Activated CD8-positive, alpha-beta memory T cell treated with anti-CD3 and anti-CD28 coated beads, Interleukin-2, amount 50 U/mL, for 24 hours (primary cell): Measurements from ENCODE around the gene PMVK.
A peak's percentile ranks its signal among the peaks of the same experiment; 100 is the strongest.
"Not testable (repeated sequence)": the region's sequence is repeated elsewhere in the genome, so short reads cannot be mapped to it uniquely, and the experiment has no call there.

Experiments used
- DNase-seq: peaks from one replicate; pipeline ENCODE4 v3.0.0-alpha.2; 2020; ENCODE audit errors: extremely low read depth

PMVK gene

GRCh38 chr1:154936555-154937084 lies at the start of gene PMVK:
TSS of gene PMVK (minus strand) at chr1:154936719. CDS start at chr1:154936685, 34 bp downstream.
- peak; percentile 93 for DNase-seq

DNA sequence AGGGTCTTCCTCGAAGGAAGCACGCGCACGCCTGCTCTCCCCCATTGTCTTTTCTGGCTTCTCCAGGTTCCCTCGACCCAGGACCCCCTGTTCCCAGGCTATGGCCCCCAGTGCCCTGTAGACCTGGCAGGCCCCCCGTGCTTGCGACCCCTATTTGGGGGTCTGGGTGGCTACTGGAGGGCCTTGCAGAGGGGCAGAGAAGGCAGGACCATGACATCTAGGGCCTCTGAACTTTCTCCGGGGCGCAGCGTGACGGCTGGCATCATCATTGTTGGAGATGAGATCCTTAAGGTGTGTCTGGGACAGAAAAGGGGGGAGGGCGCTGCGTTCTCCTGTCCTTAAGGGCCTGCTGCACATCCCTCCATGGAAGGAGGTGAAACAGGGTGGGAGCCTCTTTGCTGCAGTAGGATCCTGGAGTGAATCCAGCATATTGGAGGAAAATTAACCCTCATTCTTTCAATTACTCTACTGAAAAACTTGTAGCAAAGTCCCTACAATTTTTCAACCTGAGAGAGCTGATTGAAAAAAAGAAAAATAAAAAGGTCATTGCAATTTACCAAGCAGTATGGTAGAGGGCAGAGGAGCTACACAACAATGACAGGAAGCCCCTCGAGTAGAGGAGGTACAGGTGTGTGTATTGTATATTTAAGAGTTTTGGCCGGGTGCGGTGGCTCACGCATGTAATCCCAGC lies 47.4 kb upstream of the PMVK start:
- DNase-seq, result no peak

DNA sequence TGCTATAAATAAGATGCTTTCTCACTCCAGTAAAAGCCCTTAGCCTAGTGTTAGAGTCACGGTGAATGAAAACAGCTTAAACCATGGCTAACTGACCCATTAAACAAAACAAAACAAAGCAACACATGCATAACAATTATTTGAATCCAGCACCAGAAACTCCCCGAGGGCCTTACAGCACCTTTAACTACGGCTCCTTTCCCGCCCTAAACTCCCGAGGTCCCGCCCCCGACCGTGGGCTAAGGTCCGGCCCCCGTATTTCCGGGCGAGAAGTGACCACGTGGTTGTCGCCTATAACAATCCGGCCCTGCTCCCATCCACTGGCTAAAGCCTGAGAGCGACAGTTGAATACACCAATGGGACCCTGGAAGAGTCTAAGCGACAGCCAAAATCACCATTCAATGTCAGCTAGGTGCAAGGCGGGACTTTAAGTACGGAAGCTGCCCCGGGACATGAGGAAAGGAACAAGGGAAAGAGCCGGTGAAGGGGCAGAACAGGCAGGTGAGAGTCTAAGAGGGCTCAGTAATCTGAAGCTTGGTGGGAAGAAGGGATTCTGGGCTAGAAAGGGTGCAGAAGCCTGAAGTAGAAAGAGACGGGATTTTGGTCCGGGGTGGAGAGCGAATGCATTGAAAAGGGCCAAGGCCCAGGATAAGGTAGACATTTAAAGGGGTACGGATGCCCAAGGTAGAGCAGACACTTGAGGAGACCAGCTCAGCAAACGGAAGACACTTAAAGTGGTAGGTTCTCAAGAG lies 46.6 kb upstream of the PMVK start, which contains the start of gene FLAD1:
FLAD1 (plus strand) TSS at position 448 of the 752 bp plus-strand sequence. CDS start 351 bp downstream, outside the sequence.
- peak; percentile 93 for DNase-seq

GRCh38 chr1:154982341-154982740 lies 45.8 kb upstream of the PMVK start:
- DNase-seq, result no peak

- no peak for DNase-seq
These were observed 41.8 kb upstream of the PMVK start for GRCh38 chr1:154978360-154978759.

GRCh38 chr1:154977762-154978161 lies 41.2 kb upstream of the PMVK start:
- DNase-seq, result not testable (repeated sequence)

- no peak for DNase-seq
These were observed 39.0 kb upstream of the PMVK start for GRCh38 chr1:154975409-154976059.

DNA sequence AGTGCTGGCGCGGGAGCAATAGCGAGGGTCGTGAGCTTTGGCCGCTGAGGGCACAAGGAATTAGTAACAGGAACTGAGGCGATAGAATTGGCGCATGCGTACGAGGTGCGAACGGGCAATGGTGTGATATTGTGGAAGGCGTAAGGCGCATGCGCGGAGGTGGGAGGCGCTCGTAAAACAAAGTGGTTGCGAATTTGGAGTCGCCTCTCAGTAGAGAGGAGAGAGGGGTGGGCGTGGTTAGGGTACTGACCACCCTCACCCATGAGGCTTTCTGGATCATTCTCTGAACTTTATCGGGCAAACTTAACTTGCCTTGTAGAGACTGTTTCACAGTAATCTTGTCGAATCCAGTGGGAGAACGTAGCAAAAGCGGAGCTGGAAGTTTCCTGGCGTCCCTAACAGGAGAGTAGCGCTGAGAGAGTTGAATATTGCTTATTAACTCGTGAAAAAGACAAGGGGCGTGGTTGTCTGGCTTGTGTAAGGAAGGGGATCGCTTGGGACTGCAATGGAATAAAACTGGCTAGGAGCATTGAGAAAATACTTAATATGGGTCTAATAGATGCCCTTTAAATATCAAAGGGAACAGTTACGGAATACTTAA lies 38.4 kb upstream of the PMVK start:
- peak; percentile 87 for DNase-seq

GRCh38 chr1:154974102-154974807 lies 37.7 kb upstream of the PMVK start, which contains the start of gene CKS1B:
TSS of gene CKS1B (plus strand) at chr1:154974681. CDS start at chr1:154974746, 65 bp downstream.
- DNase-seq, result peak; percentile 89

GRCh38 chr1:154973344-154974101 lies 37.0 kb upstream of the PMVK start:
- DNase-seq, result peak; percentile 90

- DNase-seq, result no peak
These were observed 36.2 kb upstream of the PMVK start for GRCh38 chr1:154972517-154973343.

DNA sequence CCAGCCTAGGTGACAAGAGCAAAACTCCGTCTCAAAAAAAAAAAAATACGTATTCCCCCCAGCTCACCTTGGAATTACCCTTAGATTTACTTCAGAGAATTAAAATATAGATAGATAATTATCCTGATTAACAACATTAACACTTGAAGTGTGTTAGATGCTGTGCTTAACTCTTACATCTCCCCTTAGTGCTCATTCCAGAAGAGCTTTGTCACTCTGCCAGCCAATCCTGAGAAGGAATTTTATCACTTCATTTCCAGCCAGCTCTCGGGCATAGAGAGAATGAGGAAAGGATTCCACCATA lies 35.6 kb upstream of the PMVK start:
- DNase-seq, result no peak

GRCh38 chr1:154971341-154971998 lies 35.0 kb upstream of the PMVK start:
- DNase-seq, result no peak

DNA sequence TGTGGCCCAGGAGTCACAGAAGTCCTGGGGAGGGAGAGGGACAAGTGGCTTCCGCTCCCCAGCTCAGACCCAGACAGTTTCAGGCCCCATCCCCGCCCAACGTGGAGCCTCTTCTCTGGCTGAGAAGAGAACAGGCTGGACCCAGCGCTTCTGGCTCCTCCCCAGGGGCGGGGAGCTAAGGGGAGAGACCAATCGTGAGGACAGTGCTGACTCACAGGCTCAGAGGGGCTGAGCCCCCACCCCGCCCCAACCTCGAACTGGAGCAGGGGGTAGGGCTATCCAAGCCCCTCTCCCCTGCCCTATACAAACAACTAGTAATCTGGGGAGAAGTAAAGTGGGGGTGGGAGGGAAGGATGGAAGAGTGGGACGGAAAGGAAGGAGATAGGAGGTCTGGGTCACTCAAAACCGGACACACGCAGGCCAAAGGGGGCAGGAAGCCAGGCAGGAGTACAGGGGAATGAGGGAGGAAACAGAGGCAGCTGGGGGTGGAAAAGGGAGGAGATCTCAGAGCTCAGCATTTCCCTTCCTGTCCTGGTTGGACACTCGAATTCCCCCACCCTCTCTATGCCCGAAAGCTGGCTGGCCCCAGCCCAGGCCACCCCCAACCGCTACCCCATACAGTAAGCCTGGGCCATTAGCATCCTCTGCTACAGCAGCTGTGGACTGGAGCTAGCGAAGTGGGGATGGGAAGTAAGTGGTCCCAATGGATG lies 34.3 kb upstream of the PMVK start, which contains the start of gene SHC1:
SHC1 (minus strand) TSS at position 117 of the 710 bp plus-strand sequence. CDS start 221 bp downstream, outside the sequence.
- no peak for DNase-seq

DNA sequence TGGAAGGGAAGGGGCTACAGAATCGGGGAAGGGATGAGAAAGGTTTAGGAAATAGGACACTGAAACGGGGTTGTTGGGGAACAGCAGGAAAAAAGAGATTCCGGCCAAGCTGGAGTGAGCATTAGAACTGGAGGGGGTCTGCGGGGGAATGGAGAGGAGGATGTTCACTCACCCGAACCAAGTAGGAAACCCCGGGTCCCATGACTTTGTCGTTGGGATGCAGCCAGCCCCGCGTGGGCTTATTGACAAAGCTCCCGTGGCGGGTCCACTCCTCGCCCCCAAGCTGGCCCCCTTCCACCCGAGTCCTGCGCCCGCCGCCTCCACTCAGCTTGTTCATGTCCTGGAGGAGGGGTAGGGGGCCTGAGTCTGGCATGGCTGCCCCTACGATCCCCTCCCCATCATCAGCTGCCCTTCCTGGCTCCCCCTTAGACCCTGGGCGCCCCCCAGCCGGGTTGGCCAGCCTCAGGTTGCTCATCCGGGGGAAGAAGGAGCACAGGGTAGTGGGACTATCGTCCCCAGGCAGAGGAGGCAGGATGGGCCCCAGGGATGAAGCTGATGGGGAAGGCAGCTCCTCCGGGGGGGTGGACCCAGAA lies 33.4 kb upstream of the PMVK start:
- no peak for DNase-seq

DNA sequence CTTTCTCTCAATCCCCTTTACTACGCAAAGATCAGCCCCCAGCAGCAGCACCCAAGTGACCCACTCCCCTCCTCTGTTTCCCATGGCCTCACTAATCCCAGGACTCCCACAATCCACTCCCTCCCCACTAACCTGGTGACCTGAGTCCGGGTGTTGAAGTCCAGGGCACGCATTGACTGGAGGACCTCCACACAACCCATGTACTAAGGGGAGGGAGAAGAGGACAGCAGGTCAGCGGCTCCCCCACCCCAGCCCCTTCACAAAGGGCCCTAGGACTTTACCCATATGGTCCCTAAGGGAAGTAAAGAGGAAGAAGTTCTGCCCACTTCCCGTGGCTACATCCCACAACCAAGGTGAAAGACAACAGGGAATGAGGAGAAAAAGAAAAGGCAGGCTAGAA lies 32.7 kb upstream of the PMVK start:
- DNase-seq, result no peak

GRCh38 chr1:154968731-154969130 lies 32.2 kb upstream of the PMVK start:
- DNase-seq, result no peak
